ENCODE data around the gene MGRN1. TPM values are rescaled to one million over a fixed set of nuclear protein-coding genes. Genes with fewer than 3 reads are reported as not detected.

Gene MGRN1
- total and polyA plus RNA-seq, 11 donors, result 17.9 to 75.0 (median 38.0) TPM

DNA sequence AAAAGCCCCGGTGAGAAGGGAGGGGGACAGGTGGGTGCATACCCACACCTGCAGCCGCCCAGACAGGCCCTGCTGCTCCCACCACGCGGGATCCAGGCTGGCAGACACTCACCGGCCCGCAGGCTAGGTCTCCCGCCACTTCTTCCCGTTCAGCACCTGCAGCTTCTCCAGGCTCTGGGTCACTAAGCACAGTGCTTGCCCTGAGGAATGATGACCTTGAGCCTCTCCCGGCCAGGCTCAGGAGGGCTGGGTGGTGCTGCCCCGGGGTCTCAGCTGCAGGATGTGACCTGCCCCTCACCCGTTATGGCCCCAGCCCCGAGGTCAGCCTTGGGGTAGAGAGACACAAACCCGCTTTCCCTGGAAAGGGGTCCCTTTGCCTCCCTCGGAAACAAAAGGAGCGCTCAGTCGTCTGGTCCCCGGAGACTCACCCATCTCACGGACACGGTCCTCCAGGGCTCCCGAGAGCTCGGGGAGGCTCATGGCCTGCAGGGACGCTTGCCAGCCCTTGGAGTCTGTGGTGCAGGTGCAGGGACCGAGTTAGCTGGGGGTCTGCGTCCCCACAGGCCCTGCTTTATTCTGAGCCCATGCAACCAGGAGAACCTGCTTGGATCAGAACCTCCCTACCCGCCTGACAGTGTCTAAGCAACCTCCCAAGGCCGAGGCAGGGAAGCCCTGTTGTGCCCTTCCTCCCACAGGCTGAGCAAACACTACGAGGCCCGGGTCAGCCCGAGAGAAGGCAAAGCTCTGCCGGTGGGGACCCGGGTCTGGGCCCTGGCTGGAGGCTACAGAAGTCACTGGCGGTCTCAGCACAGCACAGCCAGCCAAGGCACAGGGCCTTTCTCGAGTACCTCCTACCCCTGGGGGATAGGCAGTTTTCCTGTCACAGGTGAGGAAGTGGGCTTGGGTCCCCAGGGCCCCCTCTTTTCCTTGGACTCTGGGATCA lies 72.5 kb downstream of the MGRN1 start:
- H3K36me3 ChIP-seq, result peaks cover 0 to 74% (median 60%) of the 10 kb centered on the region in 9 donors
- peak overlapping the region in 5 of 12 donors; percentile 55 to 95 (median 74) for H3K27ac ChIP-seq
- no peaks in the 10 kb centered on the region for H3K27me3 ChIP-seq
- 76 to 84% (median 80%) methylated on average over 20 to 33 of the region's 33 CpGs for whole genome bisulfite sequencing, 4 donors
- no peaks in the 10 kb centered on the region for H3K9me3 ChIP-seq
- no peak overlapping the region for H3K4me3 ChIP-seq
- intact Hi-C loops (cut with DNase I), result loop anchor here in 2 of 10 donors (5.0 to 10.0 kb wide), 2 partner anchors 35 to 258 kb away; partner anchors contain the start of genes ANKS3 (in 1 of the 2), DNAAF8 (in 1 of the 2) and SEC14L5 (in 1 of the 2)
- ATAC-seq (no peak), DNase-seq (peak in 1 of 5 donors; percentile 26)
- peaks cover 5 to 50% (median 25%) of the 10 kb centered on the region in 12 donors for H3K4me1 ChIP-seq
- TF ChIP-seq, protein P1, sequence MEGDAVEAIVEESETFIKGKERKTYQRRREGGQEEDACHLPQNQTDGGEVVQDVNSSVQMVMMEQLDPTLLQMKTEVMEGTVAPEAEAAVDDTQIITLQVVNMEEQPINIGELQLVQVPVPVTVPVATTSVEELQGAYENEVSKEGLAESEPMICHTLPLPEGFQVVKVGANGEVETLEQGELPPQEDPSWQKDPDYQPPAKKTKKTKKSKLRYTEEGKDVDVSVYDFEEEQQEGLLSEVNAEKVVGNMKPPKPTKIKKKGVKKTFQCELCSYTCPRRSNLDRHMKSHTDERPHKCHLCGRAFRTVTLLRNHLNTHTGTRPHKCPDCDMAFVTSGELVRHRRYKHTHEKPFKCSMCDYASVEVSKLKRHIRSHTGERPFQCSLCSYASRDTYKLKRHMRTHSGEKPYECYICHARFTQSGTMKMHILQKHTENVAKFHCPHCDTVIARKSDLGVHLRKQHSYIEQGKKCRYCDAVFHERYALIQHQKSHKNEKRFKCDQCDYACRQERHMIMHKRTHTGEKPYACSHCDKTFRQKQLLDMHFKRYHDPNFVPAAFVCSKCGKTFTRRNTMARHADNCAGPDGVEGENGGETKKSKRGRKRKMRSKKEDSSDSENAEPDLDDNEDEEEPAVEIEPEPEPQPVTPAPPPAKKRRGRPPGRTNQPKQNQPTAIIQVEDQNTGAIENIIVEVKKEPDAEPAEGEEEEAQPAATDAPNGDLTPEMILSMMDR (IDR thresholded peaks at IDR 0.05), result no peak
- no peak for TF ChIP-seq POLR2A (IDR thresholded peaks at IDR 0.05)

DNA sequence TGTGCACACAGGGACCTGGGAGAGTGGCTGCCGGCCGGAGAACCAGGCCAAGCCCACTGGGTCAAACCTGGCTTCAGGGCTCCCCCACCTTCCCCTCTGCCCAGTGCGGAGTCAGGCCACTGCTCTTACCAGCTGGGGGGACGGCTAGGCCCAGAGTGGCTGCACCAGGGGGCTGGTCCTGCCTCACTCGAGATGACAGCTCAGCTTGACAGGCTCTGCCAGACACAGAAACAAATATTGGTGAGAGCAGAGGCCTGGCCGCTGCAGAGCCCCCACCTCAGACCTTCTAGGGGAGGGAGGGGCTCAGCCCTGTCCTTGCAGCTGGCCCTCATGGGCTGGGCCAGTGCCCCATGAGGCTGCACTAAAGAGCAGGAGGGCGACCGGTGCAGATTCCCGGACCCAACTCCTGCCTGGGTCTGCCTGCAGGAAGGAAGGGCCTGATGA lies 73.2 kb downstream of the MGRN1 start:
- peaks cover 0 to 80% (median 67%) of the 10 kb centered on the region in 9 donors for H3K36me3 ChIP-seq
- peak in 1 of 5 donors; percentile 25 for DNase-seq
- WGBS, 4 donors, result 85 to 91% (median 89%) methylated on average over 5 to 9 of the region's 9 CpGs
- TF ChIP-seq, protein P1 (IDR thresholded peaks at IDR 0.05), result no peak
- no peak for TF ChIP-seq POLR2A (IDR thresholded peaks at IDR 0.05)
- ATAC-seq, result no peak
- no peaks in the 10 kb centered on the region for H3K9me3 ChIP-seq
- peaks cover 5 to 44% (median 19%) of the 10 kb centered on the region in 12 donors for H3K4me1 ChIP-seq
- H3K27ac ChIP-seq, result no peak overlapping the region
- no peaks in the 10 kb centered on the region for H3K27me3 ChIP-seq
- intact Hi-C loops (cut with DNase I), result loop anchor here in 2 of 10 donors (5.0 to 10.0 kb wide), 2 partner anchors 34 to 257 kb away; partner anchors contain the start of genes ANKS3 (in 1 of the 2), DNAAF8 (in 1 of the 2) and SEC14L5 (in 1 of the 2)
- H3K4me3 ChIP-seq, result no peak overlapping the region

DNA sequence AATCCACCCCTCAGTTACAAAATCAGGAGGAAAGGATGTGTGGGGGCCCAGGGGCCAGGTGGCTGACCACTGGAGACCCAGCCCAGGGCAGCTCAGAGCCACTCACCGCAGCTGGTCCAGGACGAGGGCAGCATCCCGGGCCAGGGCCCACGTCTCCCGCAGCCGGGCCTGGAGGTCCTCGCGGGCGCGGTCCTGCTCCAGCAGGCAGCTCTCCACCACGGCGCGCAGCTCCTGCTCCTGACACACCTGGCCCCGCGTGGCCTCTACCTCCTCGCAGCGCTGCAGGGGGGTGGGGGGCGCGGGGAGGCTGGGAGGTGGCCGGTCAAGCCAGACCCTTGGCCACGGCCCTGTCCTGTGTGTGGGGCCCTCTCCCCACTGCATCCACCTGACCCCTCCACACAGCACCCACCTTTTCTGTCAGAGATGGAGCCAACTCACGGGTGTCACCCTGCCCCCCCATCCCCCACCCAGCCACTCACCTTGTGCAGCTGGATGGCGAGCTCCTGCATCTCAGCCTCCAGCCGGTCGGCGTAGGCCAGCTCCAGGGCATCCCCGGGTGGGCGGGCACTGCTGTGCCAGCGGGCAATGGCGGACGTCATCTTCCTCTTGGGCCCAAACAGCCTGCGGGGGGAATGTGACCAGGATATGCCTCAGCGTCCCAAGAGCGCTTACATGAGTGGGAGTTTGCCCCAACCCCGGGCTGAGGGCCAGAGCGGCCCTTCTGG lies 73.9 kb downstream of the MGRN1 start:
- Histone ChIP-seq H3K27ac (no peak overlapping the region), H3K27me3 (no peaks in the 10 kb centered on the region), H3K4me3 (no peak overlapping the region), H3K9me3 (no peaks in the 10 kb centered on the region), H3K36me3 (peaks cover 0 to 83% (median 70%) of the 10 kb centered on the region in 9 donors), H3K4me1 (peaks cover 4 to 40% (median 16%) of the 10 kb centered on the region in 12 donors)
- WGBS, 4 donors, result 91 to 95% (median 93%) methylated on average over 23 to 36 of the region's 36 CpGs
- intact Hi-C loops (cut with DNase I), result loop anchor here in 2 of 10 donors (5.0 to 10.0 kb wide), 2 partner anchors 34 to 256 kb away; partner anchors contain the start of genes ANKS3 (in 1 of the 2), DNAAF8 (in 1 of the 2) and SEC14L5 (in 1 of the 2)
- ATAC-seq, result no peak
- DNase-seq, result peak in 1 of 5 donors; percentile 27
- no peak for TF ChIP-seq POLR2A (IDR thresholded peaks at IDR 0.05)
- TF ChIP-seq, protein P1 (IDR thresholded peaks at IDR 0.05), result no peak
